GM12864 (cell line): ENCODE results near the gene DCUN1D2.

ENCODE experiments used
- DNase-seq: peaks from one replicate; pipeline ENCODE4 v3.0.0-alpha.2; 2011; ENCODE audit warnings: low read depth
- H3K4me3 ChIP-seq: 2 replicates; pipeline ENCODE4 v1.5.1; 2011; ENCODE audit warnings: mild to moderate bottlenecking, low read depth, low read length, control low read depth
- CTCF ChIP-seq: IDR thresholded peaks from 2 replicates; pipeline ENCODE4 v1.5.1; 2011; ENCODE audit warnings: low read depth, mild to moderate bottlenecking, moderate library complexity, low read length, control low read depth, inconsistent platforms; ENCODE audit errors: missing control alignments

DCUN1D2 gene

GRCh38 chr13:113428871-113429607, 61.5 kb downstream of the DCUN1D2 start:
- TF ChIP-seq CTCF: no peak
- DNase-seq: no peak
- no peak overlapping the region for H3K4me3 ChIP-seq

- no peak for DNase-seq
- no peak for TF ChIP-seq CTCF
- no peak overlapping the region for H3K4me3 ChIP-seq
Measured at GRCh38 chr13:113428469-113428865, 62.0 kb downstream of the DCUN1D2 start.

GRCh38 chr13:113427562-113428468, 62.7 kb downstream of the DCUN1D2 start:
- TF ChIP-seq CTCF: no peak
- no peak for DNase-seq
- H3K4me3 ChIP-seq: no peak overlapping the region

- no peak for DNase-seq
- H3K4me3 ChIP-seq: no peak overlapping the region
- no peak for TF ChIP-seq CTCF
Measured at GRCh38 chr13:113426591-113426986, 63.9 kb downstream of the DCUN1D2 start.

- no peak for TF ChIP-seq CTCF
- no peak for DNase-seq
- H3K4me3 ChIP-seq: no peak overlapping the region
Measured at GRCh38 chr13:113425941-113426590, 64.4 kb downstream of the DCUN1D2 start.

GRCh38 chr13:113423520-113424163, 66.9 kb downstream of the DCUN1D2 start:
- no peak overlapping the region for H3K4me3 ChIP-seq
- TF ChIP-seq CTCF: no peak
- no peak for DNase-seq
